ENCODE results near the gene ARGFX.

DNA sequence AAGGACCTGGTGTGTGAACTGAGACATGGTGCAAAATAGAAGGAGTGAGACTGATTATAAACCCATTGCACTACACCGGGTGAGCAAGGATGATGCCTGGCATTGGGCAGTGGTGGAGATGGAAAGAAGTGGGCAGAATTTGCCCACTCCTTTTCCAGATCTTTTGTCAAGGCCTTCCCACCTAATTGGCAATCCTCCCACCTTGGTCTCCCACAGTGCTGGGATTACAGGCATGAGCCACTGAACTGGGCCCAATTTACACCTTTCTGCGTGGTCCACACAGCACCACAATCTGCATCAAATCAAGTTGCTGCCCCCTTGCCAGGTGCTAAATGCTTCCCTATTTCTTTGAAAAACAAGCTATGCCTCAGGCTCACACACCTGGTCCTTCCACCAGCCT is 30.8 kb downstream of the ARGFX start:
- TF ChIP-seq REST (IDR thresholded peaks at IDR 0.05; ENCODE audit: insufficient read depth in 1 of 2, low read depth in 2 of 2, low read length in 2 of 2) = no peak
- TF ChIP-seq POLR2AphosphoS5 (IDR thresholded peaks at IDR 0.05; ENCODE audit: low read depth, low read length) = no peak

Data from PFSK-1 (cell line).